CD4-positive, alpha-beta T cell treated with Interleukin-2 at 100 ng/mL for 4 hours (primary cell): Measurements from ENCODE around the gene TFR2.

ENCODE experiments used
- DNase-seq: peaks from one replicate; pipeline ENCODE4 v3.0.0-alpha.2; 2020; ENCODE audit warnings: low spot score

The TFR2 gene

DNA sequence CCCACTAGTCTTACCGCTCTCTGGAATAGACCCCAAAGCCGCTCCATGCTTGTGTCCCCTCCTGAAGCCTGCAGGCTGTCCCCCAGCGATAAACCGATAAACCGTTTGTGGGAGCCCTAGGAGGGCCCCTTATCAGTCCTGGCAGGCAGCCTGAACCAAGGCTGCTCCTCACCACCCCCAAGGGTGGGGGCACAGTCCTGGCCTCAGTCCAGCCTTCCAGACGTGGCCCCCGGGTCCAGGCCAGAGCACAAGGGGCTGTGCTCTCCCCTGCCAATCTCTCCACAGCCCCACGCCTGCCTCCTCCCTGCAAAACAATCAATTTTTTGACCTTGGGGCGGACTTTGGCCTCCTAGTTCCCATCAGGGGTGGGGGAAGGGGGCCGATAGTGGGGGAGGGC is at the start of gene TFR2:
Gene TFR2 (minus strand): TSS at position 90 of the 397 bp plus-strand sequence. CDS start 43 bp downstream, at position 47.
- DNase-seq, result no peak

- DNase-seq, result no peak
Observed at GRCh38 chr7:100689230-100690135, 48.1 kb upstream of the TFR2 start.

- DNase-seq, result no peak
Observed at GRCh38 chr7:100688326-100688860, 47.0 kb upstream of the TFR2 start.

DNA sequence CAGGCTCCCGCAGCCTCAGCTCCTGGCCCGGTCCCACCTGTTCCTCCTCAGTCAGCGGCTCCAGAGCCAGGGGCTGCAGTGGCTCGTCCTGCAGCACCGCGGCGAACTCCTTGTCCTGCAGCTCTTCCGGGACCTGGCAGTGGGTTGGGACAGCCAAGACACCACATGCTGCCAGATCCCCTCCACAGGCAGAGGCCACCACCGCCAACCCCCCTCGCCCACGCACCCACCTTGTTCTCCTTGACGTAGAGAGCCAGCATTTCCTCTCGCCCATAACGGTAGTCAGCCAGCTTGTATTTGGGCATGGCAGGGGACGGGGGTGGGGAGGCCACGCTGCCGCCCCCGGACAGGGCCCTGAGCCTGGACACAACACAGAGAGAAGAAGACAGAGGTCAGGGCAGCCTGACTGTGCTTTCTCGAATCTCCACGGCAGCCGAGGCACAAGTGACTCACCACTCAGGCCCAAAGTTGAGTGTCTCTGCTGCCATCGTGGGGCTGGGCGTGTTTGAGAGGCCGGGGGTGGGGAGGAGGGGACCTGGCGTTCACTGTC is 46.5 kb upstream of the TFR2 start:
- DNase-seq, result no peak

DNA sequence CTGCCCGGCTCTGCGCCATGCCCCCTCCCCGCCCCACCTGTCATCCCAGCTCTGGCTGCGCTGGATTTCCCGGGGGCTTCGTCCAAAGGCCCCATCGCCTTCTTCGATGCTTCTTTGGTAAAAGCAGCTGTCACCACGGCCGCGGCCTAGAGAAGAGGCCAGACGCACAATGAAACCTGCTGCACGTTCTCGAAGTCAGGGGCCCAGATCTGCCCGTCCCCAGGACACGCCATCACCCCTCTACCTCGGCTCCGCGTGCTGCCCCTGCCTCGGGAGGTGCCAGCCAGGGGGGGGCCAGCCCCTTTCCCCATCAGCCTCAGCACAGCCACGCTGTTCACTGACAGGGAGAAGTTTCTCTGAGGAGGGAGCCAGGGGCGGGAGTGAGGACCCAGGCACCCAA is 45.9 kb upstream of the TFR2 start:
- DNase-seq, result no peak

- no peak for DNase-seq
Observed at GRCh38 chr7:100686822-100687211, 45.5 kb upstream of the TFR2 start.

GRCh38 chr7:100686201-100686821 is 45.0 kb upstream of the TFR2 start:
- DNase-seq, result no peak

GRCh38 chr7:100685631-100686145 is 44.3 kb upstream of the TFR2 start:
- no peak for DNase-seq

DNA sequence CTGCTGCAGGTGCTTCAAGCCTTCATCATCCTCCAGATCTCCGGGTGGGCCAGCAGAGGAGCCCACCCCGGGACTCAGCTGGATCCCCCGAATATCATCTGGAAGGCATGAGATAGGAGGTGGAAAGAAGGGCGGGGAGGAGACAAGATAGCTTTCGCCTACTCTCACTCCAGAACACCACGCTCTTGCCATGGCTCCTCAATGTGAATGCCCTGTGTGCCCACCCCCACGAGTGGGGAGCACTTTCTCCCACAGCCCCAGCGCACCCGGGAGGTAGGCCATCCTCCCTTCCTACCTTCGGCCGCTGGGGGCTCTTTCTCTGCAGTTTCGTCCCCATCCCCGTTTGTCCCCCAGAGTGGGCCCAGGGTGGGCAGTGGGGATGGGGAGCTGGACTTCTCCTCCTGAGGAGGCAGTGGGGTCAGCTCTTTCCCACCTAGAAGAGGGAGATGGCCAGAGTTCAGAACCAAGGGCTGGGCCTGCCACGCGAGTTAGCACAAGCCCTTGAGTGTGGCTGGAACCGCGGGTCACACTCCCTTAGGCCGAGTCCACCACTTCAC is 43.8 kb upstream of the TFR2 start:
- no peak for DNase-seq

- DNase-seq, result no peak
Observed at GRCh38 chr7:100684534-100685042, 43.2 kb upstream of the TFR2 start.

GRCh38 chr7:100683659-100684533 is 42.5 kb upstream of the TFR2 start:
- DNase-seq, result no peak

DNA sequence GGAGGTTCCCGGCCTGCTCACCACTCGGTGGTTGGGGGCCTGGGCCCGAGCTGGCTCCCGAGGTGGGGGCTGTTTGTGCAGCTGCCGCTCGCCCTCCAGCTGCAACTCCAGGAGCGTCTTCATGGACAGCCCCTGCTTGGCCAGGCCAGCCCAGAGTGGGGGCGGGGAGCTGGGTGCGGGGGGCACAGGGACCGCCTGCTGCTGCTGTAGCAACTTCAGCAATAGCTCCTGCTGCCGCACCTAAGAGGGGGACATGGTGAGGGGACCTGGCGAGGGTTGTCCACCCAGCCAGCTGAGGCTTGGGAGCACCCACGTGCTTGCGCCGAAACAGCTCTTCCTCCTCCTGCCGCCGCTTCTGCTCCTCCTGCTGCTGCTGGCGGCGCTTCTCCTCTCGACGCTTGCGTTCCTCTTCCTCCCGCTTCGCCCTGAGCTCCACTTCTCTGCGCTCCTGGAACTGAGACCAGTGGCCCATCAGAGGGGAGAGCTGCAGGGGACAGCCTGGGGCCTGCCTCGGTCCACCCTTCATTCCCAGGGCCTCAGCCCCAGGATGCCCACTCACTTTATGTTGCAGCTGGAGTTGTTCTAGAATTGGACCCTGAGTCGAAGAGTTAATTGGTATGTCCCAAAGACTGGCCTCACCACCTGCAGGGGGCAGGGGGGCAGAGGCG is 41.8 kb upstream of the TFR2 start:
- DNase-seq, result no peak

DNA sequence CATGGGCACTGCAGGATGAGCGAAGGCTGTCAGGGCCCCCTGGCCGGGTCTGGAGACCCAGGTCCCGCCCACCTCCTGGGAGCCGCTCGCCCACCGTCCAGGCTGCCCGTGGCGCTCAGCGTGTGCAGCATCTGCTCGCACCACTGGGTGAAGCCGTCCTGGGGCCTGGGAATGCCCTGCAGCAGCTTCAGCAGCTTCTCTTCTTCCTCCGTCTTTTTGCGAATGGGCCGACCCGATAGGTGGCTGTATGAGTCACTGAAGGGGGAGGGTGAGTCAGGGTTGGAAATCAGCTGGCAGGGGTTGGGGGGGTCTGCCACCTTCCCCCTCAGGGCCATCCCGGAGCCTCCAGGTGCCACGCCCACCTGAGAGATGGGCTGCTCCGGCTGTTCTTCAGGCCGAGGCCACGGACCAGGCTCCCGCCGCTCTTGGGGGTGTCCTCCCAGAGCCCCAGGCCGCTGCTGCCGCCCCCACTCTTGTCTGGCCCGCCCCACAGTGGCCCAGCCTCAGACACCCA is 40.9 kb upstream of the TFR2 start:
- no peak for DNase-seq

DNA sequence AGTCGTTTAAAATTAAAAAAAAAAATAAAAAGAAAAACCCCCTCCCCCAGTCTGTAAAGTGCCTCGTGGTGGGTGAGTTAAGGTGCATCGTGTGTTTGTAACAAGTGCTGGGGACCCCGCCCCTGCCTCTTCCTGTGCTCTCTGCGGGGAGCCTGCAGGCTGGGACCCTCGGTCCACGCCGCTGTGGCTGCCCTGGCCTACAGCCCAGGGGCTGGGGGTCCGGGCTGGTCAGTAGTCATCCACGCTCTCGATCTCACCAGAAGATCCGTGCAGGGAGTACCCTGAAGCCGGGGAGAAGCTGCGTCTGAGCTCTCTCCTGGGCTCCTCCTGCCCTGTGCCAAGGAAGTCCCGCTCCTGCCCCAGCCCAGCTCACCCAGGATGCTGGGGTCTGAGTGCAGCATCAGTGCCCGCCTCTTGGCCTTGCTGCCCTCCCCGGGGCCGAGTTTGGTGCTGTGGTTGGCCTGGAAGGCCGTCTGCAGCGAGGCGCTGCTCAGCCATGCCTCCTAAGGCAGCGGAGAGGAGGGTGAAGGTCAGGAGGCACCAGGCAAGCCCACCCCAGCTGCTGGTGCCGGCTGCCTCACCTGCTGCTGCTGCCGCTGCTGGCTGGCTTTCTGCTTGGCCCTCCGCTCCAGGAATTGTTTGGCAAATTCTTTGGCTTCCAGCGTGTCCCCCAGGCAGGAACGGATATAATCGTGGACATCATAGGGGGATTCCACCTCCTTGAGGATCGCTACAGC is 40.3 kb upstream of the TFR2 start:
- no peak for DNase-seq

- DNase-seq, result no peak
Observed at GRCh38 chr7:100680576-100681271, 39.4 kb upstream of the TFR2 start.

GRCh38 chr7:100679927-100680575 is 38.7 kb upstream of the TFR2 start:
- DNase-seq, result no peak

GRCh38 chr7:100679129-100679926 is 38.0 kb upstream of the TFR2 start:
- DNase-seq, result no peak
